Mesendoderm (in vitro differentiated cells): Measurements from ENCODE around the gene NR1D1.
A peak's percentile ranks its signal among the peaks of the same experiment; 100 is the strongest.

Experiments
- DNase-seq: peaks from one replicate; pipeline ENCODE4 v3.0.0; 2013
- H2AK5ac ChIP-seq: 2 replicates; pipeline ENCODE4 v1.6.1; 2013; ENCODE audit warnings: low read length, inconsistent platforms
- H2BK120ac ChIP-seq: 2 replicates; pipeline ENCODE4 v1.6.1; 2013; ENCODE audit warnings: low read depth, mild to moderate bottlenecking, low read length, moderate library complexity, mixed read lengths
- H2BK15ac ChIP-seq: replicated peaks from 2 replicates; pipeline ENCODE4 v1.6.1; 2013; ENCODE audit warnings: low read depth, mild to moderate bottlenecking, moderate library complexity
- H2BK5ac ChIP-seq: 2 replicates; pipeline ENCODE4 v1.6.1; 2013; ENCODE audit warnings: low read length, inconsistent platforms
- H3K18ac ChIP-seq: 2 replicates; pipeline ENCODE4 v1.6.1; 2013; ENCODE audit warnings: mild to moderate bottlenecking, low read length, mixed read lengths
- H3K23ac ChIP-seq: one replicate; pipeline ENCODE4 v1.6.1; 2013; ENCODE audit warnings: low read length
- H3K27ac ChIP-seq: 2 replicates; pipeline ENCODE4 v1.5.1; 2013; ENCODE audit warnings: low read depth, mild to moderate bottlenecking, inconsistent platforms, low read length, moderate library complexity
- H3K27me3 ChIP-seq: 2 replicates; pipeline ENCODE4 v1.6.1; 2013; ENCODE audit warnings: low read length, control low read depth, mild to moderate bottlenecking, inconsistent platforms; ENCODE audit not compliant: insufficient read depth, poor library complexity
- H3K36me3 ChIP-seq: 2 replicates; pipeline ENCODE4 v1.6.1; 2013; ENCODE audit warnings: low read length, inconsistent platforms; ENCODE audit not compliant: control insufficient read depth, insufficient read depth
- H3K4ac ChIP-seq: one replicate; pipeline ENCODE4 v1.6.1; 2013; ENCODE audit warnings: low read depth, mild to moderate bottlenecking, low read length, moderate library complexity
- H3K4me1 ChIP-seq: 2 replicates; pipeline ENCODE4 v1.6.1; 2013; ENCODE audit warnings: low read depth, low read length, inconsistent platforms; ENCODE audit not compliant: control insufficient read depth
- H3K4me2 ChIP-seq: 2 replicates; pipeline ENCODE4 v1.6.1; 2013; ENCODE audit warnings: low read length
- H3K4me3 ChIP-seq: 2 replicates; pipeline ENCODE4 v1.5.1; 2013; ENCODE audit warnings: mild to moderate bottlenecking, low read length
- H3K56ac ChIP-seq: one replicate; pipeline ENCODE4 v1.6.1; 2013; ENCODE audit warnings: low read length
- H3K79me1 ChIP-seq: 2 replicates; pipeline ENCODE4 v1.6.1; 2013; ENCODE audit warnings: low read length, inconsistent platforms
- H3K79me2 ChIP-seq: 2 replicates; pipeline ENCODE4 v1.6.1; 2013; ENCODE audit warnings: mild to moderate bottlenecking, low read length; ENCODE audit not compliant: control insufficient read depth, insufficient read depth
- H3K9ac ChIP-seq: 2 replicates; pipeline ENCODE4 v1.6.1; 2013; ENCODE audit warnings: low read length, inconsistent platforms
- H4K5ac ChIP-seq: one replicate; pipeline ENCODE4 v1.6.1; 2013; ENCODE audit warnings: low read length
- H4K8ac ChIP-seq: one replicate; pipeline ENCODE4 v1.6.1; 2013; ENCODE audit warnings: low read depth, mild to moderate bottlenecking, control low read depth, low read length, moderate library complexity
- WGBS: extraction: QIAGEN DNeasy Blood & Tissue Kit; methylation state at CpG from one replicate; pipeline ENCODE4 v1.1.7; 2013; ENCODE audit warnings: low lambda C conversion rate, missing lambda C conversion rate; ENCODE audit not compliant: insufficient coverage; ENCODE audit errors: extremely low coverage; 5-methylcytosine and 5-hydroxymethylcytosine counted together

NR1D1 gene

GRCh38 chr17:40063901-40064531, 36.4 kb downstream of the NR1D1 start:
- Histone ChIP-seq H3K36me3 (no peaks in the 10 kb centered on the region), H3K4ac (no peak overlapping the region), H3K18ac (no peak overlapping the region), H4K8ac (no peak overlapping the region), H2BK15ac (no peak overlapping the region), H3K4me1 (peaks cover 2% of the 10 kb centered on the region), H3K4me2 (peak overlapping the region; percentile 35), H2BK120ac (no peak overlapping the region), H3K9ac (peak overlapping the region; percentile 89), H2BK5ac (no peak overlapping the region), H3K27me3 (no peaks in the 10 kb centered on the region), H3K4me3 (no peak overlapping the region), H3K79me1 (no peaks in the 10 kb centered on the region), H3K79me2 (no peaks in the 10 kb centered on the region), H3K56ac (peak overlapping the region; percentile 97), H3K27ac (no peak overlapping the region), H2AK5ac (no peak overlapping the region), H4K5ac (no peak overlapping the region), H3K23ac (no peak overlapping the region)
- no peak for DNase-seq
- no CpG with 5 or more reads among the region's 10 CpGs for WGBS

GRCh38 chr17:40063187-40063771, 37.1 kb downstream of the NR1D1 start:
- no peak overlapping the region for H4K8ac ChIP-seq
- H3K23ac ChIP-seq: no peak overlapping the region
- peak overlapping the region; percentile 81 for H3K4me3 ChIP-seq
- H3K27ac ChIP-seq: no peak overlapping the region
- peak overlapping the region; percentile 35 for H3K4me2 ChIP-seq
- H3K18ac ChIP-seq: peak overlapping the region; percentile 52
- H2BK15ac ChIP-seq: no peak overlapping the region
- H3K79me2 ChIP-seq: no peaks in the 10 kb centered on the region
- H3K4me1 ChIP-seq: peaks cover 2% of the 10 kb centered on the region
- H2AK5ac ChIP-seq: no peak overlapping the region
- no peaks in the 10 kb centered on the region for H3K79me1 ChIP-seq
- no peaks in the 10 kb centered on the region for H3K27me3 ChIP-seq
- H3K36me3 ChIP-seq: no peaks in the 10 kb centered on the region
- no peak overlapping the region for H2BK120ac ChIP-seq
- DNase-seq: no peak
- no peak overlapping the region for H2BK5ac ChIP-seq
- no CpG with 5 or more reads among the region's 42 CpGs for WGBS
- H3K56ac ChIP-seq: peak overlapping the region; percentile 97
- H3K9ac ChIP-seq: peak overlapping the region; percentile 89
- no peak overlapping the region for H3K4ac ChIP-seq
- H4K5ac ChIP-seq: no peak overlapping the region

GRCh38 chr17:40062329-40063186, 37.8 kb downstream of the NR1D1 start, which contains the start of gene THRA:
Gene THRA, plus strand, starts transcription at chr17:40062965. Its CDS starts 11,524 bp downstream, at chr17:40074489.
- no CpG with 5 or more reads among the region's 83 CpGs for WGBS
- peak; percentile 57 for DNase-seq
- no peak within 1 kb of the TSS for H3K27ac ChIP-seq

DNA sequence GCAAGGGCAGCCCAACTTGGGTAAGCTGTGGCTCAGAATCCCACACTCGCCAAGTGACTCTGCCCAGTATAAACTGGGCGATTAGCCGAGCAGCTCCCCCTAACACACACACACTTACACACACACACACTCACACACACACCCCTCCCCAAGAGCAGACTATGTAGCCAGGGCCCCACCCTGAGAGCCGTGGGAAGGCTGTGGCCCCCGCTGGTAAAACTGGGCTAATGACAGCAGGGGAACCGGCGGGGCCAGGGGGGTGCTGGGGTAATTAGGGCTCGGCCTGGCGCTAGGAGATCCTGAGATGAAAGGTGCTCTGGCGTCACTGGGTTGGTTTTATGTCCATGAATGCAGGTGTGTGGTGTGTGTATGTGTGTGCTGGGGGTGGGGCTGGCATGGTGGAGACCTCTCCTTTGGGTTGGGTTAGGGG, 38.8 kb downstream of the NR1D1 start:
- Histone ChIP-seq H3K79me1 (no peaks in the 10 kb centered on the region), H3K4me2 (no peak overlapping the region), H3K9ac (no peak overlapping the region), H3K27me3 (no peaks in the 10 kb centered on the region), H3K79me2 (no peaks in the 10 kb centered on the region), H3K56ac (no peak overlapping the region), H2BK5ac (no peak overlapping the region), H2BK15ac (no peak overlapping the region), H2BK120ac (no peak overlapping the region), H3K27ac (no peak overlapping the region), H3K4ac (no peak overlapping the region), H4K8ac (no peak overlapping the region), H3K4me1 (peaks cover 2% of the 10 kb centered on the region), H3K4me3 (no peak overlapping the region), H4K5ac (no peak overlapping the region), H3K18ac (no peak overlapping the region), H3K23ac (no peak overlapping the region), H2AK5ac (no peak overlapping the region), H3K36me3 (no peaks in the 10 kb centered on the region)
- no peak for DNase-seq
- WGBS: no CpG with 5 or more reads among the region's 10 CpGs

More at GRCh38 chr17:40062329-40063186, 37.8 kb downstream of the NR1D1 start, which contains the start of gene THRA:
- Histone ChIP-seq H3K36me3 (no peaks in the 10 kb centered on the region), H3K23ac (no peak within 1 kb of the TSS), H2BK120ac (peak within 1 kb of the TSS; percentile 16), H3K27me3 (no peaks in the 10 kb centered on the region), H3K4me3 (peak within 1 kb of the TSS; percentile 81), H3K4ac (no peak within 1 kb of the TSS), H3K4me2 (peak within 1 kb of the TSS; percentile 88), H3K9ac (peak within 1 kb of the TSS; percentile 89), H3K79me2 (no peaks in the 10 kb centered on the region), H2AK5ac (no peak within 1 kb of the TSS), H2BK15ac (no peak within 1 kb of the TSS), H2BK5ac (no peak within 1 kb of the TSS), H3K18ac (peak within 1 kb of the TSS; percentile 52), H3K79me1 (no peaks in the 10 kb centered on the region), H4K5ac (no peak within 1 kb of the TSS), H4K8ac (no peak within 1 kb of the TSS), H3K56ac (peak within 1 kb of the TSS; percentile 97), H3K4me1 (peaks cover 2% of the 10 kb centered on the region)

DNA sequence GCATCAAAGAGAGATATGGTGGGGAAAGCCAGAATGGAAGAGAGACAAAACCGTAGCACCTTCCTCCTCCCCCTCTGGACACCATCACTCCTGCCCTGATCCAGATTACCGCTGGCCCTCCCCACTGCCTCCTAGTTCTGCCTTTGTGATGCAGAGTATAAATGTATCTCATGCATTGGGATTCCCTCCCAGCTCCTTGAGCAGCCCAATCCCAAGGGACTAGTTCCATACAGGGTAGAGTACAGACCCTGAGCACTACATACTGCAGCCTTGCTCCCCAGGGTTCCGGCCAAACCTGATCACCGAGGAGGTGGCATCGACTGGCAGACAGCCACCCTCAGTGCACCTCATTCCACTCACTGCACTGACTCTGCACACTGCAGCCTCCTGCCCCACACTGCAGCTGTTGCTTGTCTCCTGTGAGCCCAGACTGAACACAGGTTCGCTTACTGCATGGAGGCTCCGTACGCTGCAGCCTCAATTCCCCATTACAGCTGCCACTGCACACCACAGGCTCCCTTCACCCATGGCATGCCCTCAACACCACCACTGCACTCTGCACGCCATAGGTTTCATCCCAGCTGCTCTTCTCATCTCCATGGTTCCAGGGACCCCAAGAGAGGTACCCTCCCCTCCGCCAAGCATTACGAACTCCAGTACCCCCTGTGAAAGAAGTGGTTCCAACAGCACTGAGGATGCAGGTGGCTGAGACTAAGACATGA, 39.3 kb downstream of the NR1D1 start:
- no peaks in the 10 kb centered on the region for H3K36me3 ChIP-seq
- no peak overlapping the region for H2BK120ac ChIP-seq
- H4K5ac ChIP-seq: no peak overlapping the region
- H3K56ac ChIP-seq: no peak overlapping the region
- H2BK15ac ChIP-seq: no peak overlapping the region
- no peaks in the 10 kb centered on the region for H3K27me3 ChIP-seq
- H3K27ac ChIP-seq: no peak overlapping the region
- no peak for DNase-seq
- H3K79me1 ChIP-seq: no peaks in the 10 kb centered on the region
- H3K9ac ChIP-seq: no peak overlapping the region
- H3K4me2 ChIP-seq: no peak overlapping the region
- H3K79me2 ChIP-seq: no peaks in the 10 kb centered on the region
- H3K4me1 ChIP-seq: peaks cover 2% of the 10 kb centered on the region
- H2BK5ac ChIP-seq: no peak overlapping the region
- H4K8ac ChIP-seq: no peak overlapping the region
- H3K4ac ChIP-seq: no peak overlapping the region
- no peak overlapping the region for H3K23ac ChIP-seq
- WGBS: no CpG with 5 or more reads among the region's 11 CpGs
- no peak overlapping the region for H3K18ac ChIP-seq
- H2AK5ac ChIP-seq: no peak overlapping the region
- no peak overlapping the region for H3K4me3 ChIP-seq
